GM21381 (cell line): Measurements from ENCODE around the gene ING5.
"Not testable (repeated sequence)": the region's sequence is repeated elsewhere in the genome, so short reads cannot be mapped to it uniquely, and the experiment has no call there.

Source experiments
- ATAC-seq: cut with Tn5 transposase; IDR thresholded peaks from one replicate; pipeline ENCODE4 v1.9.1; 2021; ENCODE audit warnings: mild to moderate bottlenecking, moderate library complexity; ENCODE audit not compliant: unreplicated experiment

ING5 gene

DNA sequence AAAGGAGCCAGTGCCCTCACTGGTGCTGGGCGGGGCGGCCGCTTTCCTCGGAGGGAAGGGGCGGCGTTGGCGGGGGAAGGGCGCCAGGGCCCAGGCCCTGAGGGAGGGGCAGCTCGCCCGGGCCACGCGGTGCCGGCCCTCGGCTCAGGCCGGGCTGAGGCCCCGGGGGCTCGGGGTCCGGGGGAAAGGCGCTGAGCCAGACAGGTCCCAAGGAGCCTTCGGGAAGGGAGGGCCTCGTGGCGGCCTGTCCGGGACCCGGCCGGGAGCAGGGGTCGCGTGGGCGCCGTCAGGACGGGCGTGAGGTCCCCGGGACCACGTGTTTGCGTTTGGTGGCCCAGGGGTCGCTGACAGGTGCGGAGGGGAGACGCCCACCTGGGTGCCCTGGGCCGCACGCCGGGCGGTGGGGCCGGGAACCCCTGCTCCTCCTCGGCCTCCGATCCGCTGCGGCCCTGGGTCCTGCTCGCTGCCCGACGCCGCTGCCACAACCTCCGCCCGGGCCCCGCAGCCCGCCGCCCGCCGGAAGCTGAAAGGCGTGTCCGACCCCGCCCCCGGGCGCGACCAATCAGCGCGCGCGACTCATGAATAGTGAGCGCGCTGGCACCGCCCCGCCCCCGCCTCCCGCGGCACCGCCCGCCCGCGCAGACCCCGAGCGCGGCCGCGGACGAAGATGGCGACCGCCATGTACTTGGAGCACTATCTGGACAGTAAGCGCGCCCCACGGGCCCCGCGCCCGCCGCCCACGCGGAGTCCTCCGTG, at the start of gene ING5:
TSS of gene ING5 (plus strand) at position 641 of the 756 bp plus-strand sequence. CDS start at position 668, 27 bp downstream.
- ATAC-seq = peak; percentile 58

GRCh38 chr2:241652142-241652541, 49.7 kb upstream of the ING5 start:
- ATAC-seq = no peak

DNA sequence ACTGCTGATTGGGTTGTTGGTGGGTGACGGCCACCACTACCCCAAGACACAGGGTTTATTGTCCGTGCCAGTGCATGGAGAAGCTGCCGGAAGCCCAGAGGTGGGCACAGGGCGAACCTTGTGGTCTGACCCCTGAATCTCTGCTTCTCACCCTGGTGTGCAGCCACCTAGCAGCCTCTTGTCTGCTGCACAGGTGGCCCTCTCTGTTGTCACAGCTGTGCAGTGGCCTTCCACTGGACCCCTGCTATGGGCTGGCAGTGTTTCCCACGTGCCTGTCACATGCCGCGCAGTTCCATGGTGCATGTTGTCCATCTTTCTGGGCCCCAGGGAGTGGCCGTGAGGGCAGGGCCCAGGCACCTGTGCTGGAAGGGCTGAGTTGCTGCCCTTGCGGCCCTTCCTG, 49.1 kb upstream of the ING5 start:
- no peak for ATAC-seq

DNA sequence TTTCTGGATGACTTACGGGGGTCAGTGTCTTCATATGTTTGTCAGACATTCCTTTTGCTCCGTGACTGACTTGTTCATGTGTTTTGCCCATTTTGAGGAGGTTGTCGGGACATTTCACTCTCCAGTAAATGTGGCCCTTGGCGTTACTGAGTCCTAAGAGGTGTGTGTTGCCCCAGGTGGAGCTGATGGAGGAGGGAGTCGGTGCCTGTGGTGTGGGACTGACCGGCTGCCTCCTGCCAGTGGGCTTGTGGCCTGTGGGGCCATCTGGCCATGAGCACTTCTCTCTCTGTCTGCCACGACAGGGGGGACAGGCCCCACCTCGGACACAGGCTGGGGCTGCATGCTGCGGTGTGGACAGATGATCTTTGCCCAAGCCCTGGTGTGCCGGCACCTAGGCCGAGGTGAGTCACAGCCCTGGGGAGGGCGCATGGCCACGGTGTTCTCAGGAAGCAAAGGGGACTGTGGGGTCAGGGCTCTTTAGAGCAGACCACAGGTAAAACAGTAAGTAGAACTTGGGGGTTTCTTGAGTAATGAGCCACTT, 48.6 kb upstream of the ING5 start:
- no peak for ATAC-seq

DNA sequence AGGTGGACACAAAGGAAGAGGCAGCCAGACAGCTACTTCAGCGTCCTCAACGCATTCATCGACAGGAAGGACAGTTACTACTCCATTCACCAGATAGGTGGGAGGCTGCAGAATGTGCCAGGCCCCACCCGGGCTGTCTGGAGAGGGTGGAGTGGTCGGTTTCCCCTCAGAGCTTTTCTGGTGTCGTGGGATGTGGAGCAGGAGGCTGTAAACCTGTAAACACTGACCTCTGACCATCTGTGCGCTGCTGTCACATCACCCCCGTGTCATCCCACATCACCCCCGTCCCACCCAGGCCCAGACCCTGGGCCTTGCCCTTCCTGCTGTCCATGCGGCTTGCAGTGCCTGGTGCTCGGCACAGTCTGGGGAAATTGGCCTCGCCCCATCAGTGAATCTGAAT, 47.3 kb upstream of the ING5 start:
- ATAC-seq = no peak

DNA sequence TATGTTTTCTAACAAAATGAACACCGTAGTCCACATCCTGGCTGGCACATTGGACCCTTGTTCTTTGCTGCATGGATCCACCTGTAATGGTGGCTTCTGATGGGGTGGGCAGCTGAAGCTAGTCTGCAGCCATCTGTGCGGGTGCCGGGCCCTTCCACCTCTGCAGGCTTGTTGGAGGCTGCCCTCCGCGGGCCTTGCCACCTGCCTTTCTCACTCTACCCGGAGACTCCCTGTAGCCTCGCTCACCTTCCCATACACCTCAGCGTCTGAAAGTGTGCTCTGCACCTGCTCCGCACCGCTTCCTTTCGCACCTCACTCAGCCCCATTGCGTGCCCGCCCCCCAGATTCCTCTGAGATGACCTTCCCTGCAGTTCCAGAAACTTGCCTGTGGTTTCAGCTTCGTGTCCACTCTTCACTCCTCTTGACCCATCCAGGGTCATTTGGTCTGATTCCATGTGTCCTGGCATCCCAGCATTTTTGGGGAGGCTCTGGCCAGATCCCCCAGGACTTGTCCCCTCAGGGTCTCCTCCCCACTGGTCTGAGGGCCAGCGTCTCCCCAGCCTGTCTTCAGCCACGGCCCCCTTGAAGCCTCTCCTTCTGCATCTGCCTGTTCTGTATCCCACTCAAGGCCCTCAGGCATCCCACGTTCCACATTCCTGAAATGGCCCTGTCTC, 46.2 kb upstream of the ING5 start:
- no peak for ATAC-seq

DNA sequence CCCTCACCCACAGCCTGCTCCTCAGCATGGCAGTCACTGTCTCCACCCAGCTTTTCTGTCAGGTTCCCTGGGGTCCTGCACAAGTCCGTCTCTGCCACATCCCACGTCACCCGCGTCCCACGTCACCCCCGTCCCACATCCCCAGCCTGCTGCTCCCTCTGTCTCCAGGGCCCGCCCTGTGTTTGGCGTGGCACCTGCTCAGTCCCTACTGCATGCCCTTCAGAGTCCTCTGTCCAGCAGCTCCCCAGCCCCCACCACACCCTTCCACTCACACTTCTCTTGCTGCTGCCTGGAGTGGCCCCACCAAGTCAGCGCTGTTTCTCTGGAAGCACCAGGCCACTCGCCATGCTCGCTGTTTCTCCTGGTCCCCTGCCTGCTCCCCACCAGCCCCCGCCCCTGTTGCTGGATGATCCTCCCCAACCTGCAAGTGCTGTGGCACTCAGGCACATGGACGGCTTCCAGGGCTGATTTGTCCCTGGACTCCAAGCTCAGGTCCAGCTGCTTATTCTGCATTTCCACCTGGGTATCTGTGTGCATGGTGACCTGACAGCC, 45.6 kb upstream of the ING5 start:
- ATAC-seq = no peak

DNA sequence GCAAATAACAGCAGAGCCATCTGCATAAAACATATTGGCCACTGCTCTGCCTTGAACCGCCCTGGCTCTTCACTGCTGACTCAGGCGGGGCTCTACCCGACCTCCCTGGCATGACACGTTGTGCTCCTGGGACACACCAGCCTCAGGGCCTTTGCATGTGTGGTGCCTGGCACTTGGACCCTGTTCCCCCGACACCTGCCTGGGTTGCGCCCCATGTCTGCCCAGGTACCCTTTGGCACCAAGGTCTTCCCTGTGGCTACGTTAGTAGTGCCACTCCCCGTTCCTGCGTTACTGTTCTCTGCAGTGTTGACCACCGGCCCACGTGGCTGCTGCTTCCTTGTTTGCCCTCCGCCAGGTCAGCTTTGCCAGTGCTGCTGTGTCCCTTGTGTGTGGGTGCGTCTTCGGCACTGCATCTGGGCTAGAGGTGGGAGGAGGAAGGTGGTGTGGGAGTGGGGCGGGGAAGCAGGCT, 44.0 kb upstream of the ING5 start:
- no peak for ATAC-seq

- ATAC-seq = no peak
Observed at GRCh38 chr2:241658296-241658695, 43.5 kb upstream of the ING5 start.

DNA sequence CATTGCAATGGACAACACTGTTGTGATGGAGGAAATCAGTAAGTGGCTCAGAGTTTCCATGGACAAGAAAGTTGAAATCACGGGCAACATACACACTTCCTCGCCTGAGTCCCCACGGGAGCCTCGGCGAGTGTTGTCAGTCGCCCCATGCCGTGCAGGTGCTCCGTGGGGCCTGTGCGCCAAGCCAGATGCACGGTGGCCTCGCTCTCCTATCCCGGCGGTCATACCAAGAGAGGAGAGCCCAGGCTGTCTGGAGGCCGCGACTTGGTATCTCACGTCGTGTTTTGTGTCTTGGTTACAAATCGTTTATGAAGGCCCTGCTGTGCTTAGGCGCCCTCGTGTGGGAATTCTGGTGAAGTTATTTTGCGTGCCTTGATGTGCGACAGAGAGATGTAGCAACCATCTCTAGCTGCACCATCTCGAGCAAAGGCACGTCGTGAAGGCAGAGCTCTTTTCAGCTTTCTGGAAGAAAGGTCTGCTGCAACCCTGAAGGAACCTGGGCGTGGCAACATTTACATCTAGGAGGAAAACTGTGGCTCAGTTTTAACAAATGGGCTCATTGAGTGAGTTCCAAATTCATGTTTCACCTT, 42.6 kb upstream of the ING5 start:
- no peak for ATAC-seq

- no peak for ATAC-seq
Observed at GRCh38 chr2:241660593-241661213, 41.1 kb upstream of the ING5 start.

GRCh38 chr2:241662731-241663130, 39.1 kb upstream of the ING5 start:
- not testable (repeated sequence) for ATAC-seq

DNA sequence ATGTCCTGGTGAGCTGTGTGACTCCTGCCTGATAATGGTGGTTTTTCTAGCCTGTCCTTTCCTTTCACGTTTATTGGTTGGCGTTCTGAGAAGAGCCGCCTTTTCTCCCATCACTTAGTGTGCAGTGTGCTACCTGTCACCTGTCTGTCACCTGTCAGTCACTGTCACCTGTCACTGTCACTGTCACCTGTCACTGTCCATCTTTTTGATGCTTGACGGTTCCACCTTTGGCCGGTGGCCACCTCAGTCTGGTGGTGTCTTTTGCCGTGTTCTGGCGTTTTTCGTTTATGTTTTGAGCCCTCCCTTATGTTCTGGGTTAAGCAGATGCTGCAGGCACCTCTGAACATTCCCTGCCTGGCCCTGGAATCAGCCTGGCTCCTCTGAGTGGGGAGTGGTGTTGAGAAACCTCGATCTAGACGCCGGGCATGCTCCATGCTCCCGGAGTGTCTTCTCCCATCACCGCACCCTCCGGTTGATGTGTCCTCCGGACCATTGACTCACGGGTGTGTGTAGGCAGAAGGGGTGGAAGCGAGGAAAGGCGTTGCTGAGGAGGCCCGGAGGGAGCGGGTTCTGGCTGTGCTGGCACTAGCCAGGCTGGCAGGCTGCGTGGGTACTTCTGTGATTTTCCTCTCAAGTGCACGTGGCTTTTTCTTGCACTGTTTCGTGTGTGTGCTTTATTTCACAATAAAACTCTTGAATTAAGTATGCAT, 36.0 kb upstream of the ING5 start:
- no peak for ATAC-seq

- no peak for ATAC-seq
Observed at GRCh38 chr2:241666627-241667400, 35.0 kb upstream of the ING5 start.

- no peak for ATAC-seq
Observed at GRCh38 chr2:241668354-241668753, 33.5 kb upstream of the ING5 start.

- ATAC-seq = no peak
Observed at GRCh38 chr2:241668839-241669238, 33.0 kb upstream of the ING5 start.

- ATAC-seq = no peak
Observed at GRCh38 chr2:241670333-241671110, 31.3 kb upstream of the ING5 start.

GRCh38 chr2:241671457-241672240, 30.2 kb upstream of the ING5 start:
- ATAC-seq = no peak
